ENCODE measurements around the gene SLC25A45. TPM values are rescaled to one million over a fixed set of nuclear protein-coding genes. Genes with fewer than 3 reads are reported as not detected.

SLC25A45 gene
- total RNA-seq, 2 experiments from 2014 or later: 40.0 to 40.8 TPM

- no peak overlapping the region for H3K27ac ChIP-seq (ENCODE audit: low read depth in 1 of 2, low read length in 2 of 2)
- H3K4me3 ChIP-seq (ENCODE audit: low read length): no peak overlapping the region
Observed at GRCh38 chr11:65329944-65330403, 52.5 kb downstream of the SLC25A45 start.

GRCh38 chr11:65329478-65329877 is 53.0 kb downstream of the SLC25A45 start:
- TF ChIP-seq, protein P1, sequence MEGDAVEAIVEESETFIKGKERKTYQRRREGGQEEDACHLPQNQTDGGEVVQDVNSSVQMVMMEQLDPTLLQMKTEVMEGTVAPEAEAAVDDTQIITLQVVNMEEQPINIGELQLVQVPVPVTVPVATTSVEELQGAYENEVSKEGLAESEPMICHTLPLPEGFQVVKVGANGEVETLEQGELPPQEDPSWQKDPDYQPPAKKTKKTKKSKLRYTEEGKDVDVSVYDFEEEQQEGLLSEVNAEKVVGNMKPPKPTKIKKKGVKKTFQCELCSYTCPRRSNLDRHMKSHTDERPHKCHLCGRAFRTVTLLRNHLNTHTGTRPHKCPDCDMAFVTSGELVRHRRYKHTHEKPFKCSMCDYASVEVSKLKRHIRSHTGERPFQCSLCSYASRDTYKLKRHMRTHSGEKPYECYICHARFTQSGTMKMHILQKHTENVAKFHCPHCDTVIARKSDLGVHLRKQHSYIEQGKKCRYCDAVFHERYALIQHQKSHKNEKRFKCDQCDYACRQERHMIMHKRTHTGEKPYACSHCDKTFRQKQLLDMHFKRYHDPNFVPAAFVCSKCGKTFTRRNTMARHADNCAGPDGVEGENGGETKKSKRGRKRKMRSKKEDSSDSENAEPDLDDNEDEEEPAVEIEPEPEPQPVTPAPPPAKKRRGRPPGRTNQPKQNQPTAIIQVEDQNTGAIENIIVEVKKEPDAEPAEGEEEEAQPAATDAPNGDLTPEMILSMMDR (IDR thresholded peaks at IDR 0.05): no peak

More at GRCh38 chr11:65329944-65330403, 52.5 kb downstream of the SLC25A45 start:
- peaks cover 12% of the 10 kb centered on the region for H3K4me1 ChIP-seq (ENCODE audit: insufficient read depth, low read length)
- Mint-ChIP-seq H3K36me3 (ENCODE audit: low read depth) (peaks cover 12% of the 10 kb centered on the region), H3K4me3 (peak overlapping the region; percentile 79), H3K4me1 (ENCODE audit: low read depth) (peaks cover 21% of the 10 kb centered on the region), H3K27ac (peak overlapping the region; percentile 15), H3K27me3 (no peaks in the 10 kb centered on the region), H3K9me3 (no peaks in the 10 kb centered on the region)
- no peaks in the 10 kb centered on the region for H3K9me3 ChIP-seq (ENCODE audit: control insufficient read depth in 1 of 2, insufficient read depth in 1 of 2, low read length in 2 of 2)
- POLR2A ChIA-PET: interaction anchor here (0.7 to 1.5 kb wide), 9 partner anchors 15 to 181 kb away, joined by 3 to 15 read pairs (median 3); partner anchors contain the start of genes CDC42EP2, MALAT1 and POLA2
- ATAC-seq (ENCODE audit: poor library complexity) (peak; percentile 28), DNase-seq (peak; percentile 56 to 93 (median 79))
- intact Hi-C loops (cut with DNase I, micrococcal nuclease): loop anchor here (5.0 kb wide), 2 partner anchors 68 to 103 kb away; partner anchors contain the start of gene POLA2 (in 2 of the 2)
- no peaks in the 10 kb centered on the region for H3K27me3 ChIP-seq (ENCODE audit: control insufficient read depth in 1 of 2, insufficient read depth in 2 of 2, low read length in 2 of 2)
- H3K36me3 ChIP-seq (ENCODE audit: insufficient read depth, low read length): no peaks in the 10 kb centered on the region
- TF ChIP-seq, protein P1 (IDR thresholded peaks at IDR 0.05): peak; percentile 97
- CTCF ChIA-PET: interaction anchor here (0.7 to 6.9 kb wide), 20 partner anchors 10 to 1560 kb away, joined by 3 to 55 read pairs (median 4); partner anchors contain the start of genes CDC42EP2, POLA2, TIGD3 and ZNHIT2

DNA sequence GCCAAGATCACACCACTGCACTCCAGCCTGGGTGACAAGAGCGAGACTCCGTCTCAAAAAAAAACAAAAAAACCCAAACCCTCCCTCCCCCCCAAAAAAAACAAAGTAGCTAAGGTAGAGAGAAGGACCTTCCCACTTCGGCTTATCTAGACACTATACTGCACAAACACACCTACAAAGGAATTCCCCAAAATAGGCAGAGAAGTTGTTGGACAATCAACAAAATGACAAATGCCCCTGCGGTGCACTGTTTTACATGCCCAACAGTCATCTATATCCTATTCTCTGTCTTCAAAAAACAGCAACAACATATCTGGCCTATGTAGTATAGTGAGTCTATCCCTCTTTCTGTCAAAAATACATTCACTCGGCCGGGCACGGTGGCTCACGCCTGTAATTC is 55.4 kb downstream of the SLC25A45 start:
- TF ChIP-seq, protein P1 (IDR thresholded peaks at IDR 0.05): no peak

More at GRCh38 chr11:65329478-65329877, 53.0 kb downstream of the SLC25A45 start:
- no peaks in the 10 kb centered on the region for H3K9me3 ChIP-seq (ENCODE audit: control insufficient read depth in 1 of 2, insufficient read depth in 1 of 2, low read length in 2 of 2)
- H3K27ac ChIP-seq (ENCODE audit: low read depth in 1 of 2, low read length in 2 of 2): no peak overlapping the region
- no peak overlapping the region for H3K4me3 ChIP-seq (ENCODE audit: low read length)
- Mint-ChIP-seq H3K9me3 (no peaks in the 10 kb centered on the region), H3K4me3 (peak overlapping the region; percentile 79), H3K4me1 (ENCODE audit: low read depth) (peaks cover 16% of the 10 kb centered on the region), H3K27me3 (no peaks in the 10 kb centered on the region), H3K27ac (peak overlapping the region; percentile 15), H3K36me3 (ENCODE audit: low read depth) (peaks cover 7% of the 10 kb centered on the region)
- CTCF ChIA-PET: interaction anchor here (1.0 to 6.9 kb wide), 16 partner anchors 14 to 219 kb away, joined by 3 to 55 read pairs (median 6); partner anchors contain the start of genes CDC42EP2, POLA2 and ZNHIT2
- DNase-seq: no peak
- H3K4me1 ChIP-seq (ENCODE audit: insufficient read depth, low read length): peaks cover 7% of the 10 kb centered on the region
- no peaks in the 10 kb centered on the region for H3K27me3 ChIP-seq (ENCODE audit: control insufficient read depth in 1 of 2, insufficient read depth in 2 of 2, low read length in 2 of 2)
- intact Hi-C loops (cut with DNase I, micrococcal nuclease): no loop called here
- H3K36me3 ChIP-seq (ENCODE audit: insufficient read depth, low read length): no peaks in the 10 kb centered on the region
- no peak for ATAC-seq (ENCODE audit: poor library complexity)
- POLR2A ChIA-PET: interaction anchor here (0.5 to 1.5 kb wide), 9 partner anchors 15 to 551 kb away, joined by 3 to 15 read pairs (median 3); partner anchors contain the start of genes CDC42EP2, MALAT1, POLA2 and SF1

More for the DNA sequence above, 55.4 kb downstream of the SLC25A45 start:
- no peak overlapping the region for H3K27ac ChIP-seq (ENCODE audit: low read depth in 1 of 2, low read length in 2 of 2)
- H3K27me3 ChIP-seq (ENCODE audit: control insufficient read depth in 1 of 2, insufficient read depth in 2 of 2, low read length in 2 of 2): no peaks in the 10 kb centered on the region
- H3K9me3 Mint-ChIP-seq: no peaks in the 10 kb centered on the region
- H3K27me3 Mint-ChIP-seq: peaks cover 3% of the 10 kb centered on the region
- no peak overlapping the region for H3K4me3 ChIP-seq (ENCODE audit: low read length)
- H3K27ac Mint-ChIP-seq: no peak overlapping the region
- ATAC-seq (ENCODE audit: poor library complexity) (no peak), DNase-seq (no peak)
- H3K36me3 ChIP-seq (ENCODE audit: insufficient read depth, low read length): no peaks in the 10 kb centered on the region
- H3K4me3 Mint-ChIP-seq: no peak overlapping the region
- intact Hi-C loops (cut with DNase I, micrococcal nuclease): no loop called here
- no peaks in the 10 kb centered on the region for H3K36me3 Mint-ChIP-seq (ENCODE audit: low read depth)
- ChIA-PET CTCF (no interaction called here), POLR2A (no interaction called here)
- no peaks in the 10 kb centered on the region for H3K9me3 ChIP-seq (ENCODE audit: control insufficient read depth in 1 of 2, insufficient read depth in 1 of 2, low read length in 2 of 2)
- peaks cover 8% of the 10 kb centered on the region for H3K4me1 Mint-ChIP-seq (ENCODE audit: low read depth)
- H3K4me1 ChIP-seq (ENCODE audit: insufficient read depth, low read length): peaks cover 4% of the 10 kb centered on the region

Measured in CD4-positive, alpha-beta T cell (primary cell).